GM12878 (cell line): ENCODE results near the gene CPD. TPM values are rescaled to one million over a fixed set of nuclear protein-coding genes. Genes with fewer than 3 reads are reported as not detected.

Experiments
- ATAC-seq: fragments of 200-7000 bp; cut with Tn5 transposase; 3 replicates; pipeline ENCODE4 v1.9.1; 2020; ENCODE audit warnings: mild to moderate bottlenecking, moderate library complexity
- BruUV-seq: library from RNA; stranded (reverse); fragments of 400-500 nt; replicated peaks from 2 replicates; lab custom pipeline; 2021; lab: Mats Ljungman, UMichigan
- CTCF ChIA-PET: fragments of 300-600 bp; sonication (Branson Sonifier 250); formaldehyde crosslinking; extraction: SDS; loops from one replicate; lab custom pipeline; 2021; ENCODE audit warnings: inconsistent platforms; lab: Yijun Ruan, JAX
- POLR2A ChIA-PET: fragments of 350-600 bp; formaldehyde crosslinking; extraction: SDS; loops from one replicate; lab custom pipeline; 2021; ENCODE audit warnings: inconsistent platforms; lab: Charles Lee
- RAD21 ChIA-PET: fragments of 300-600 bp; sonication (Branson Sonifier 250); formaldehyde crosslinking; loops from one replicate; lab custom pipeline; 2023; ENCODE audit warnings: antibody characterized with exemption; ENCODE audit not compliant: unreplicated experiment; lab: Charles Lee
- SMC1A ChIA-PET: fragments of 300-600 bp; sonication (Branson Sonifier 250); formaldehyde crosslinking; loops from one replicate; lab custom pipeline; 2023; ENCODE audit not compliant: unreplicated experiment, uncharacterized antibody; lab: Charles Lee
- DNase-seq: peaks from one replicate; pipeline ENCODE4 v3.0.0-alpha.2; 2011; ENCODE audit warnings: low read depth, low spot score
- FAIRE-seq: peaks from 3 replicates; lab custom pipeline; 2011; peaks lifted over from hg19 to GRCh38; lab: Jason Lieb, UNC
- H2AFZ ChIP-seq: 2 replicates; pipeline ENCODE4 v1.6.0; 2011; ENCODE audit warnings: low read depth, low read length, control low read depth; ENCODE audit not compliant: control insufficient read depth
- H3K27ac ChIP-seq: 2 replicates; pipeline ENCODE4 v1.5.1; 2011; ENCODE audit warnings: control low read depth; ENCODE audit not compliant: control insufficient read depth, insufficient read depth
- H3K27me3 ChIP-seq, 2 experiments: replicated peaks in 1 of 2; 2 replicates each; pipeline versions ENCODE4 v1.6.0 to v1.6.1; 2011; ENCODE audit warnings: low read length in 1 of 2; ENCODE audit not compliant: control insufficient read depth in 2 of 2, insufficient read depth in 2 of 2
- H3K36me3 ChIP-seq, 2 experiments: 2 replicates each; pipeline ENCODE4 v1.5.1; 2011; ENCODE audit warnings: low read length in 1 of 2; ENCODE audit not compliant: control insufficient read depth in 2 of 2, insufficient read depth in 2 of 2
- H3K4me1 ChIP-seq: 2 replicates; pipeline ENCODE4 v1.6.1; 2011; ENCODE audit warnings: mild to moderate bottlenecking, low read length, moderate library complexity, mixed read lengths; ENCODE audit not compliant: control insufficient read depth, insufficient read depth
- H3K4me2 ChIP-seq: 2 replicates; pipeline ENCODE4 v1.6.0; 2011; ENCODE audit warnings: control low read depth; ENCODE audit not compliant: control insufficient read depth, insufficient read depth
- H3K4me3 ChIP-seq: fragments of 200-600 bp; sonication (generic); 2 replicates; pipeline ENCODE4 v1.5.1; 2016
- H3K79me2 ChIP-seq: 2 replicates; pipeline ENCODE4 v1.6.0; 2011; ENCODE audit warnings: low read length; ENCODE audit not compliant: control insufficient read depth, insufficient read depth
- H3K9ac ChIP-seq: 2 replicates; pipeline ENCODE4 v1.8.0; 2011; ENCODE audit warnings: low read length, control low read depth, mixed read lengths; ENCODE audit not compliant: control insufficient read depth, insufficient read depth
- H3K9me3 ChIP-seq: replicated peaks from 3 replicates; pipeline ENCODE4 v1.5.1; 2011; ENCODE audit warnings: mild to moderate bottlenecking, low read length; ENCODE audit not compliant: control insufficient read depth, insufficient read depth
- H4K20me1 ChIP-seq: 2 replicates; pipeline ENCODE4 v1.6.0; 2011; ENCODE audit not compliant: control insufficient read depth, insufficient read depth
- ASH2L ChIP-seq: fragments of 300-600, 200-600 bp; sonication (generic); IDR thresholded peaks from 2 replicates; pipeline ENCODE4 v1.6.1; 2017; ENCODE audit warnings: low read depth, mild to moderate bottlenecking, borderline replicate concordance
- BMI1 ChIP-seq: fragments of 450-650 bp; IDR thresholded peaks from 2 replicates; pipeline ENCODE4 v1.6.1; 2016; ENCODE audit warnings: mild to moderate bottlenecking, moderate library complexity, borderline replicate concordance
- CBX5 ChIP-seq: sonication (generic); IDR thresholded peaks from 2 replicates; pipeline ENCODE4 v1.6.1; 2016; ENCODE audit warnings: low read depth, moderate library complexity, mild to moderate bottlenecking, inconsistent platforms
- CREM ChIP-seq: IDR thresholded peaks from 2 replicates; pipeline ENCODE4 v1.6.1; 2014; ENCODE audit warnings: antibody characterized with exemption, low read depth
- EGR1 ChIP-seq, 2 experiments: IDR thresholded peaks; 1 replicate in 1 of 2; 2 replicates in 1 of 2; pipeline ENCODE4 v1.6.1; 2011 to 2012; ENCODE audit warnings: low read depth in 2 of 2, low read length in 2 of 2, borderline replicate concordance in 1 of 2, mild to moderate bottlenecking in 1 of 2, moderate library complexity in 1 of 2
- KLF5 ChIP-seq: fragments of 450-650 bp; IDR thresholded peaks from 2 replicates; pipeline ENCODE4 v1.6.1; 2014; ENCODE audit warnings: mild to moderate bottlenecking; ENCODE audit not compliant: partially characterized antibody
- NR2C2 ChIP-seq: IDR thresholded peaks from 2 replicates; pipeline ENCODE4 v1.6.1; 2011; ENCODE audit warnings: borderline replicate concordance, low read depth; ENCODE audit not compliant: control insufficient read depth, insufficient read length
- POU2F2 ChIP-seq: IDR thresholded peaks from 3 replicates; pipeline ENCODE4 v1.6.1; 2011; ENCODE audit warnings: low read depth, mild to moderate bottlenecking, low read length, borderline replicate concordance
- SMARCA5 ChIP-seq: fragments of 450-650 bp; IDR thresholded peaks from 2 replicates; pipeline ENCODE4 v1.6.1; 2017; ENCODE audit warnings: mild to moderate bottlenecking
- STAT1 ChIP-seq: fragments of 450-650 bp; conservative IDR thresholded peaks from 2 replicates; pipeline ENCODE4 v1.6.1; 2014; ENCODE audit warnings: antibody characterized with exemption, mild to moderate bottlenecking
- YY1 ChIP-seq: IDR thresholded peaks from 2 replicates; pipeline ENCODE4 v1.6.1; 2011; ENCODE audit warnings: low read depth, mild to moderate bottlenecking, low read length
- ZNF217 ChIP-seq: fragments of 450-650 bp; IDR thresholded peaks from 2 replicates; pipeline ENCODE4 v1.6.1; 2017; ENCODE audit warnings: antibody characterized with exemption, mild to moderate bottlenecking
- WGBS: methylation state at CpG from one replicate; pipeline ENCODE4 v1.1.6; 2016; ENCODE audit warnings: low lambda C conversion rate; ENCODE audit not compliant: insufficient replicate concordance, insufficient coverage; ENCODE audit errors: missing lambda C conversion rate; 5-methylcytosine and 5-hydroxymethylcytosine counted together
- in situ Hi-C: fragments of 300-500 bp; cut with MboI; formaldehyde crosslinking; loops from 9 replicates; pipeline ENCODE4 v1.14.3; 2018; ENCODE audit warnings: mixed read lengths
- intact Hi-C: fragments of 100-400 bp; cut with micrococcal nuclease; formaldehyde crosslinking; loops from one replicate; pipeline ENCODE4 v1.14.2; 2022; ENCODE audit not compliant: unreplicated experiment
- polyA plus RNA-seq, 11 experiments: library from polyadenylated mRNA; depleted of rRNA in 4 of 11; unstranded in 6 of 11; stranded (reverse) in 5 of 11; fragments of >200 nt; fragmentation: Nextera tagmentation in 4 of 11; fragmentation: Illumina TruSeq in 1 of 11; extraction: Ambion mirVana in 4 of 11; extraction: Trizol in 1 of 11; gene quantifications; 1 replicate in 1 of 11; 2 replicates in 10 of 11; pipeline versions ENCODE4 v1.2.1 to v1.2.3, GENCODE V29; 2011 to 2016; ENCODE audit warnings: inconsistent platforms in 2 of 11, missing spikeins in 2 of 11, low read depth in 1 of 11
- total RNA-seq, 4 experiments: library from RNA; depleted of rRNA in 3 of 4; stranded (reverse); fragments of >200 nt in 3 of 4; fragmentation: Illumina TruSeq in 1 of 4; extraction: Trizol in 1 of 4; gene quantifications; 2 replicates each; pipeline versions ENCODE4 v1.2.1 to v1.2.3, GENCODE V29; 2013 to 2021
- TF ChIP-seq, protein P1 (sequence below): fragments of 450-650 bp; IDR thresholded peaks from 2 replicates; pipeline ENCODE4 v1.6.1; 2014; ENCODE audit warnings: mild to moderate bottlenecking
- TF ChIP-seq, protein P2 (sequence below): fragments of 450-650 bp; formaldehyde crosslinking; IDR thresholded peaks from 2 replicates; pipeline ENCODE4 v1.5.0; 2022; ENCODE audit warnings: mild to moderate bottlenecking, missing genetic modification characterization

CPD gene
- total and polyA plus RNA-seq, 10 of the 15 experiments (the other 5 are each of a cell fraction or from before 2014, with no cell fraction given) = 3.5 to 24.2 (median 15.7) TPM

DNA sequence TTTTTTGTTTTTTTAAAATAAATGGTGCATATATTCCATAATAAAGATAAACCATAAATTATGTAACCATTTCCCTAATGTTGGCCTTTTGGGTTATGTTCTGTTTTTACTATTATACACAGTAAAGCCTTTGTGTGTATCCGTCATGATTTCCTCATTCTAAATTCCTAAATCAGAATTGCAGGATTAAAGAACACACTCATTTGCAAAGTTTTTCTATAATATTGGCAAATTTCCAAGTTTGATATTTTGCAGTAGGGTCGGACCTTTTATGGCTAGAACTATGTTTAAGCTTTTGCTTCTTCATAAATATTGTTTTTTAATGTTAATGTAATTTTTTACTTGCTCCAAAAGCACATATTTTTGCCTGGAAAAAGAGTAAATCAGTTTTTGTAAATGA is 115.1 kb downstream of the CPD start:
- Histone ChIP-seq H3K4me2 (no peak overlapping the region), H3K27ac (no peak overlapping the region), H3K4me1 (no peaks in the 10 kb centered on the region), H3K9ac (no peak overlapping the region), H2AFZ (no peak overlapping the region), H3K4me3 (no peak overlapping the region)
- FAIRE-seq (no peak), ATAC-seq (no peak)
- intact Hi-C loops = no loop called here
- SMC1A ChIA-PET = interaction anchor here (0.7 to 2.0 kb wide), 3 partner anchors 14 to 18 kb away, joined by 3 to 8 read pairs (median 4); partner anchors contain the start of gene GOSR1
- BruUV-seq = no TSS peak
- in situ Hi-C loops = no loop called here
- no peak for TF ChIP-seq ZNF217
- TF ChIP-seq, protein P1, sequence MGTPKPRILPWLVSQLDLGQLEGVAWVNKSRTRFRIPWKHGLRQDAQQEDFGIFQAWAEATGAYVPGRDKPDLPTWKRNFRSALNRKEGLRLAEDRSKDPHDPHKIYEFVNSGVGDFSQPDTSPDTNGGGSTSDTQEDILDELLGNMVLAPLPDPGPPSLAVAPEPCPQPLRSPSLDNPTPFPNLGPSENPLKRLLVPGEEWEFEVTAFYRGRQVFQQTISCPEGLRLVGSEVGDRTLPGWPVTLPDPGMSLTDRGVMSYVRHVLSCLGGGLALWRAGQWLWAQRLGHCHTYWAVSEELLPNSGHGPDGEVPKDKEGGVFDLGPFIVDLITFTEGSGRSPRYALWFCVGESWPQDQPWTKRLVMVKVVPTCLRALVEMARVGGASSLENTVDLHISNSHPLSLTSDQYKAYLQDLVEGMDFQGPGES = no peak
- no peak for TF ChIP-seq CBX5
- no peak for TF ChIP-seq NR2C2
- no peak for TF ChIP-seq SMARCA5
- TF ChIP-seq BMI1 = no peak
- no peak for TF ChIP-seq CREM
- no peak for TF ChIP-seq POU2F2
- TF ChIP-seq, protein P2, sequence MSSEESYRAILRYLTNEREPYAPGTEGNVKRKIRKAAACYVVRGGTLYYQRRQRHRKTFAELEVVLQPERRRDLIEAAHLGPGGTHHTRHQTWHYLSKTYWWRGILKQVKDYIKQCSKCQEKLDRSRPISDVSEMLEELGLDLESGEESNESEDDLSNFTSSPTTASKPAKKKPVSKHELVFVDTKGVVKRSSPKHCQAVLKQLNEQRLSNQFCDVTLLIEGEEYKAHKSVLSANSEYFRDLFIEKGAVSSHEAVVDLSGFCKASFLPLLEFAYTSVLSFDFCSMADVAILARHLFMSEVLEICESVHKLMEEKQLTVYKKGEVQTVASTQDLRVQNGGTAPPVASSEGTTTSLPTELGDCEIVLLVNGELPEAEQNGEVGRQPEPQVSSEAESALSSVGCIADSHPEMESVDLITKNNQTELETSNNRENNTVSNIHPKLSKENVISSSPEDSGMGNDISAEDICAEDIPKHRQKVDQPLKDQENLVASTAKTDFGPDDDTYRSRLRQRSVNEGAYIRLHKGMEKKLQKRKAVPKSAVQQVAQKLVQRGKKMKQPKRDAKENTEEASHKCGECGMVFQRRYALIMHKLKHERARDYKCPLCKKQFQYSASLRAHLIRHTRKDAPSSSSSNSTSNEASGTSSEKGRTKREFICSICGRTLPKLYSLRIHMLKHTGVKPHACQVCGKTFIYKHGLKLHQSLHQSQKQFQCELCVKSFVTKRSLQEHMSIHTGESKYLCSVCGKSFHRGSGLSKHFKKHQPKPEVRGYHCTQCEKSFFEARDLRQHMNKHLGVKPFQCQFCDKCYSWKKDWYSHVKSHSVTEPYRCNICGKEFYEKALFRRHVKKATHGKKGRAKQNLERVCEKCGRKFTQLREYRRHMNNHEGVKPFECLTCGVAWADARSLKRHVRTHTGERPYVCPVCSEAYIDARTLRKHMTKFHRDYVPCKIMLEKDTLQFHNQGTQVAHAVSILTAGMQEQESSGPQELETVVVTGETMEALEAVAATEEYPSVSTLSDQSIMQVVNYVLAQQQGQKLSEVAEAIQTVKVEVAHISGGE = no peak
- no peak for TF ChIP-seq STAT1
- TF ChIP-seq KLF5 = no peak
- TF ChIP-seq EGR1 (IDR thresholded peaks at IDR 0.05; ENCODE audit: borderline replicate concordance in 1 of 2, low read depth in 2 of 2, low read length in 2 of 2) = no peak
- TF ChIP-seq YY1 = no peak
- no peak for TF ChIP-seq ASH2L
- TF ChIP-seq, all 136 proteins: peak for 0
- H3K27me3 ChIP-seq = no peaks in the 10 kb centered on the region
- peaks cover 8 to 29% of the 10 kb centered on the region in 2 experiments for H3K36me3 ChIP-seq
- ChIA-PET CTCF (interaction anchor here (0.5 to 1.4 kb wide), 4 partner anchors 10 to 1415 kb away, joined by 3 to 5 read pairs (median 4); partner anchors contain the start of gene GOSR1), RAD21 (no interaction called here), POLR2A (no interaction called here)
- H3K79me2 ChIP-seq = no peaks in the 10 kb centered on the region
- H4K20me1 ChIP-seq = no peaks in the 10 kb centered on the region
- no peaks in the 10 kb centered on the region for H3K9me3 ChIP-seq
- DNase-seq = no peak
- WGBS = 93% methylated on average over 2 of the region's 2 CpGs
